Endodermal cell (in vitro differentiated cells): Measurements from ENCODE around the gene DNHD1. TPM values are rescaled to one million over a fixed set of nuclear protein-coding genes. Genes with fewer than 3 reads are reported as not detected.

Source experiments
- DNase-seq: peaks from one replicate; pipeline ENCODE4 v3.0.0-alpha.2; 2017
- H3K27ac ChIP-seq: 2 replicates; pipeline ENCODE4 v1.5.1; 2013; ENCODE audit warnings: mild to moderate bottlenecking, low read depth, low read length, moderate library complexity
- H3K27me3 ChIP-seq: 2 replicates; pipeline ENCODE4 v1.6.1; 2013; ENCODE audit warnings: mild to moderate bottlenecking, low read length, moderate library complexity; ENCODE audit not compliant: insufficient read depth, control insufficient read depth, poor library complexity, severe bottlenecking
- H3K36me3 ChIP-seq: 2 replicates; pipeline ENCODE4 v1.7.0; 2013; ENCODE audit warnings: mild to moderate bottlenecking, low read length, moderate library complexity; ENCODE audit not compliant: control insufficient read depth, insufficient read depth
- H3K4me1 ChIP-seq: one replicate; pipeline ENCODE4 v1.7.0; 2013; ENCODE audit warnings: low read length; ENCODE audit not compliant: control insufficient read depth, insufficient read depth
- H3K4me3 ChIP-seq: 2 replicates; pipeline ENCODE4 v1.5.1; 2013; ENCODE audit warnings: mild to moderate bottlenecking, low read length, moderate library complexity
- H3K9ac ChIP-seq: 2 replicates; pipeline ENCODE4 v1.6.1; 2013; ENCODE audit warnings: mild to moderate bottlenecking, low read length, moderate library complexity; ENCODE audit not compliant: poor library complexity, severe bottlenecking; ENCODE audit errors: extremely low read depth
- H3K9me3 ChIP-seq: 2 replicates; pipeline ENCODE4 v1.6.1; 2013; ENCODE audit warnings: mild to moderate bottlenecking, low read length, moderate library complexity; ENCODE audit not compliant: control insufficient read depth
- H3K27ac Mint-ChIP-seq: 2 replicates; pipeline ENCODE4 v1.8.0; 2020; ENCODE audit warnings: mixed read lengths
- H3K27me3 Mint-ChIP-seq: 2 replicates; pipeline ENCODE4 v1.8.0; 2021; ENCODE audit warnings: mild to moderate bottlenecking, mixed read lengths; ENCODE audit not compliant: insufficient read depth
- H3K36me3 Mint-ChIP-seq: 2 replicates; pipeline ENCODE4 v1.8.0; 2020; ENCODE audit warnings: low read depth, mixed read lengths
- H3K4me1 Mint-ChIP-seq: 2 replicates; pipeline ENCODE4 v1.8.0; 2020; ENCODE audit warnings: mixed read lengths
- H3K4me3 Mint-ChIP-seq: 2 replicates; pipeline ENCODE4 v1.8.0; 2020; ENCODE audit warnings: mild to moderate bottlenecking, moderate library complexity, mixed read lengths
- H3K9me3 Mint-ChIP-seq: 2 replicates; pipeline ENCODE4 v1.8.0; 2020; ENCODE audit warnings: mild to moderate bottlenecking, mixed read lengths
- WGBS, 2 experiments: methylation state at CpG; one replicate each; pipeline versions ENCODE4 v1.1.5 to v1.1.7; 2013; ENCODE audit warnings: missing lambda C conversion rate in 2 of 2, mixed read lengths in 1 of 2; ENCODE audit not compliant: insufficient coverage in 1 of 2, insufficient read length in 1 of 2; 5-methylcytosine and 5-hydroxymethylcytosine counted together
- total RNA-seq, 2 donors: library from RNA; stranded (reverse); fragmentation: NEBNext Ultra II Directional in 1 of 2; extraction: Animal tissue kit (Norgen Biotek cat#: 25700) in 1 of 2; gene quantifications; 2 replicates in 1 of 2; 3 replicates in 1 of 2; pipeline ENCODE4 v1.2.1, GENCODE V29; 2021
- TF ChIP-seq, protein P1 (sequence below): fragments of 200-600 bp; sonication (generic); conservative IDR thresholded peaks from 2 replicates; pipeline ENCODE4 v1.5.0; 2021; ENCODE audit warnings: antibody characterized with exemption, mild to moderate bottlenecking

The DNHD1 gene
- total RNA-seq, 2 donors from 2014 or later: 11.0 to 12.2 TPM

DNA sequence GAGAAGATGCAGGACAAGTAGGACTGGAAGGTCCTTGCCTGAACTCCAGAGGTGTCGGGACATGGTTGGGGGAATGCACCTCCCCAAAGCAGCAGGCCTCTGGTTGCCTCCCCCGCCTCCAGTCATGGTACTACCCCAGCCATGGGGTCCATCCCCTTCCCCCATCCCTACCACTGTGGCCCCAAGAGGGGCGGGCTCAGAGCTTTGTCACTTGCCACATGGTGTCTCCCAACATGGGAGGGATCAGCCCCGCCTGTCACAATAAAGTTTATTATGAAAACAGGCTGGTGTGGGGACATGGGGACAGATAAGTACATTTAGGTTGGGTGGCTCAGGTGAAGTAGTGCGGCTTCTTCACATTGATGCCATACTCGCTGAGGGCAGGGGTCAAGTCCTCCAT is 113.5 kb downstream of the DNHD1 start:
- no peak overlapping the region for H3K27ac ChIP-seq
- Mint-ChIP-seq H3K27me3 (no peaks in the 10 kb centered on the region), H3K27ac (peak overlapping the region; percentile 88), H3K36me3 (peaks cover 54% of the 10 kb centered on the region), H3K4me1 (peaks cover 20% of the 10 kb centered on the region), H3K4me3 (no peak overlapping the region), H3K9me3 (no peaks in the 10 kb centered on the region)
- H3K36me3 ChIP-seq: peaks cover 55% of the 10 kb centered on the region
- H3K27me3 ChIP-seq: no peaks in the 10 kb centered on the region
- H3K4me3 ChIP-seq: peak overlapping the region; percentile 90
- TF ChIP-seq, protein P1, sequence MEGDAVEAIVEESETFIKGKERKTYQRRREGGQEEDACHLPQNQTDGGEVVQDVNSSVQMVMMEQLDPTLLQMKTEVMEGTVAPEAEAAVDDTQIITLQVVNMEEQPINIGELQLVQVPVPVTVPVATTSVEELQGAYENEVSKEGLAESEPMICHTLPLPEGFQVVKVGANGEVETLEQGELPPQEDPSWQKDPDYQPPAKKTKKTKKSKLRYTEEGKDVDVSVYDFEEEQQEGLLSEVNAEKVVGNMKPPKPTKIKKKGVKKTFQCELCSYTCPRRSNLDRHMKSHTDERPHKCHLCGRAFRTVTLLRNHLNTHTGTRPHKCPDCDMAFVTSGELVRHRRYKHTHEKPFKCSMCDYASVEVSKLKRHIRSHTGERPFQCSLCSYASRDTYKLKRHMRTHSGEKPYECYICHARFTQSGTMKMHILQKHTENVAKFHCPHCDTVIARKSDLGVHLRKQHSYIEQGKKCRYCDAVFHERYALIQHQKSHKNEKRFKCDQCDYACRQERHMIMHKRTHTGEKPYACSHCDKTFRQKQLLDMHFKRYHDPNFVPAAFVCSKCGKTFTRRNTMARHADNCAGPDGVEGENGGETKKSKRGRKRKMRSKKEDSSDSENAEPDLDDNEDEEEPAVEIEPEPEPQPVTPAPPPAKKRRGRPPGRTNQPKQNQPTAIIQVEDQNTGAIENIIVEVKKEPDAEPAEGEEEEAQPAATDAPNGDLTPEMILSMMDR: no peak
- WGBS, 2 experiments: 91 to 97% methylated on average over 4 to 6 of the region's 6 CpGs
- peaks cover 5% of the 10 kb centered on the region for H3K4me1 ChIP-seq
- no peak for DNase-seq
- H3K9me3 ChIP-seq: no peaks in the 10 kb centered on the region
- H3K9ac ChIP-seq: no peak overlapping the region

GRCh38 chr11:6611092-6611962 is 114.2 kb downstream of the DNHD1 start:
- Histone ChIP-seq H3K9ac (peak overlapping the region; percentile 77), H3K9me3 (no peaks in the 10 kb centered on the region), H3K36me3 (peaks cover 61% of the 10 kb centered on the region), H3K4me3 (peak overlapping the region; percentile 90), H3K27me3 (no peaks in the 10 kb centered on the region), H3K4me1 (peaks cover 3% of the 10 kb centered on the region), H3K27ac (peak overlapping the region; percentile 49)
- Mint-ChIP-seq H3K4me3 (no peak overlapping the region), H3K9me3 (no peaks in the 10 kb centered on the region), H3K27me3 (no peaks in the 10 kb centered on the region), H3K27ac (peak overlapping the region; percentile 88), H3K36me3 (peaks cover 61% of the 10 kb centered on the region), H3K4me1 (peaks cover 16% of the 10 kb centered on the region)
- peak; percentile 45 for DNase-seq
- TF ChIP-seq, protein P1: no peak
- WGBS, 2 experiments: 19 to 21% methylated on average over 20 to 39 of the region's 39 CpGs

DNA sequence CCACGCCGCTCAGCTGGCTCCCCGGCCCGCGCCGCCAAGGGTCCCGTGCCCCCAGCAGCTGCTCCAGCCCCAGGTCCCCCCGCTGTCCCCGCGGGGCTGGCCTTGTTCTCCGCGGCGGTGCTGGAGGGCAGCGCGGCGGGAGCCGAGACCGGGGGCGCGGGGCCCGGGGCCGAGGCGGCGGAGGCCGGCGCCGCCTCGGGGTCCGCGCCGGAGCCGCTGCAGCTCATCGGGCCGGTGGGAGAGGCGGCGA is 114.8 kb downstream of the DNHD1 start:
- WGBS, 2 experiments: 0% methylated on average over 36 of the region's 36 CpGs; no CpG with 5 or more reads in 1 of the 2 experiments
- H3K36me3 Mint-ChIP-seq: peaks cover 65% of the 10 kb centered on the region
- Histone ChIP-seq H3K36me3 (peaks cover 61% of the 10 kb centered on the region), H3K27ac (no peak overlapping the region), H3K4me1 (no peaks in the 10 kb centered on the region), H3K9ac (peak overlapping the region; percentile 88), H3K9me3 (no peaks in the 10 kb centered on the region), H3K27me3 (no peaks in the 10 kb centered on the region), H3K4me3 (peak overlapping the region; percentile 90)
- TF ChIP-seq, protein P1: no peak
- no peak for DNase-seq
- peak overlapping the region; percentile 88 for H3K27ac Mint-ChIP-seq
- H3K4me1 Mint-ChIP-seq: peaks cover 11% of the 10 kb centered on the region
- no peaks in the 10 kb centered on the region for H3K27me3 Mint-ChIP-seq
- H3K9me3 Mint-ChIP-seq: no peaks in the 10 kb centered on the region
- no peak overlapping the region for H3K4me3 Mint-ChIP-seq
